GM10847 (cell line): ENCODE results near the gene CLHC1.

ENCODE experiments used
- POLR2A ChIP-seq: IDR thresholded peaks from 2 replicates; pipeline ENCODE4 v1.6.1; 2011; ENCODE audit not compliant: insufficient read length; ENCODE audit errors: extremely low read depth

Gene CLHC1

DNA sequence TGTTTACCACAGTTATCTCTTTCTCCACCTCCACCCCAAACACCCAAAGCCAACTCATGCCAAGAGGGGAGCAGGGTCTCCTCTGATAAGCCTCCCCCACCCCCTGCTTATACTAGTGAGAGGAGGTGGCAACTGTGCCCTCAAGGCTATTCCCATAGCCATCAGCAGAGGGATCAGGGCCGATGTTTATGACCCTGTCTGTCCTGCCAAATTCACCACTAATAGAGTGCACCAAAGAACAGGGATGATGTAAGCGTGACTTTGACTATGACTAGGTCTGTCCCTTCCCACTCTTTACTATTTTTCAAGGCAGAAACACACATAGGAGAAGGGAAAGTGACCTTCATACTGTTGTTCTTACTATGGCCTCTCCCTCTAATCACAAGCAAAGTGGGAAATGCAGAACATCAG lies 74.6 kb downstream of the CLHC1 start:
- TF ChIP-seq POLR2A, result no peak

DNA sequence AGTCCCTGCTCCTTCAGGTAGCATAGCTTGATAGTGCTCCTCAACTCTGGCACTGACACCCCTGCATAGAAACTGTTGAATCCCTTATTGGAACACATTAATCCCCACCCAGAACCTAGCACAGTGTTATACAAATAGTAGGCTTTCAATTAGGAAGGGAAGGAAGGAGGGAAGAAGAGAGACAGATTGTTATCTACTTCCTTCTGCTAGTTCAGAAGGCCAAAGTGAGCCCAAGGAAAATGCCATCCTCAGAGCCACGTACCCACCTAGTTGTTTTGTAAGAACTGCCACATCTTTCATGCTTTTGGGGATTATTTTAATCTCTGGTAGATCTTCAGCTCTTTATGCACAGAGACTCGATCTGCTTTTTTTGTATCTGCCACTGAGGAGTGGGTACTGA lies 75.1 kb downstream of the CLHC1 start:
- no peak for TF ChIP-seq POLR2A

DNA sequence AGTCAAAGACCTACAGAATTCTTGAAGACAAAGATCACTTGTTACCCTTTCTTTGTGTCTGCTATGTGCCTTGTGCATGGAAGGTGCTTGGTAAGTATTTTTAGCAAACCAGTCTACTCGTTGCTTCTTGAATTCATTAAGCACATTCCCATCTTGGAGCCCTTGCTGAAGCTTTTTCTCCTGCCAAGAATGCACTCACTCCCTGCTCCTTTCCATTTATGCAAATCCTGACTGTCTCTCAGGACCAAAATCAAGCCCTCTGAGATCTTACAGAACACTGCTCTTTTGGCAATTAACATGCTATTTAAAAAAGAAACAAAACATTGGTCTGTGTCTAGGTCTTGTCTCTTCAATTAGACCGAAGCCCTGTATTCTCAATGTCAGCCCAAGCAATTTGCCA lies 75.8 kb downstream of the CLHC1 start:
- TF ChIP-seq POLR2A, result no peak

DNA sequence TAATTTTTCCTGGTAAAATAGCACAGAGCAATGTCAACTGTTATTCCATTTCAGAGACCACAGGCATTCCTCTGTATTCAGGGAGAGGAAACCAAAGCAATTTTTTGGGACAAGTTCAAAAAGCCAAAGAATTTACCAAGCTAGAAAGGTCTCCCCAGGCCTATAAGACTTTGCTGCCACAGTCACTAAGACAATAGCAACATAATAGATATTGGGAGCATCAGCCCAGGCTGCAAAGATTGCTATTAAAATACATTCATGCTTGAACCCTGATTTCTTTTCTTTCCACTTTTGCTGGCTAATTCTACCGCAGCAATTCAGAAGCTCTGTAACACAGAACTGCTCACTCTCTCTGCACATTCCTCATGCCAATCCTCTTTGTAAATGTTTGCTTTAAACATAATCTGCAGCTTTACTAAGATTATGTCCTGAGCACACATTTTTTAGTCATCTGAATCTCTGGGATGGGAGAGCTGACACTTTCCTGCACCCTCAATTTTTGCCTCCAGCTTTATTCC lies 76.3 kb downstream of the CLHC1 start:
- no peak for TF ChIP-seq POLR2A

DNA sequence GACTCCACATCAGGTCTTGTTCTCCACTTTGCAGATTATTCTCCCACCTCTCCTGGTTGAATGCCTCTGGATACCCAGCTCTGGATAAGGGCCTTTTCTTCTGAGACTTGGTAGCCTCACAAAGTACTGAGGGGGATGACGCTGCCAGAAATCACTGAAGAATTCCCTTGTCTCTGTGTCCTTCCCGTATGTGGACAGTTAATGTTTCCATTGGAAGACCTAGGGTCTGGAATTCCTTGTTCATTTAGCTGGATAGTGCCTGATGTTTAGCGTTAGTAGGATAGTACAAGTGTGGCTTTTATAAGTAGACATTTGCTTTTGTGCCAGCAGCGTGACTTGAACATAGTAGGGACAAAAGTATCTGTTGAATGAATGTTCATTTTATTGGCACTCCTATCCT lies 76.9 kb downstream of the CLHC1 start:
- TF ChIP-seq POLR2A, result no peak

DNA sequence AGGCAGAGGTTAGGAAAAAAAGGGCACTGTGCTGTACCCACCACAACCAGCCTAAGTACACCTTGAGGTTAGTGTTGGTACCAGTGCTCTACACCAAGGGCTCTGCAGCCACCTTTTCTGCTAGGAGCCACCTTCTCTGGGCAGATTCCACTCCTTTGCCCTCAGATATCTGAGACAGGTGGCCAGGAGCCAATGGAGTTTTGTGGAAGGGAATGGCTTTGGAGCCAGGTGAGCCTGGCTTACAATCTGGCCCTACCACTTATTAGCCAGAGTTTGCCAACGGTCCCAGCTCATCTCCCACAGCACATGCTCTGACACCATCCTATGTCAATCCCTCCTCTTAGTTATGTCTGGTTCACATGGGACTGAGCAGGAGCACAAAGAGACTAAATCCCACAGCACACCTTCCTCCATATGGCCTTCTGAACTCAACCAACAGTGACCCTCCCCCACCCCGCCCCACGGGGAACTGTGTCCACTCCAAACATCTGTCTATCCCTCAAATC lies 77.5 kb downstream of the CLHC1 start:
- TF ChIP-seq POLR2A, result no peak

DNA sequence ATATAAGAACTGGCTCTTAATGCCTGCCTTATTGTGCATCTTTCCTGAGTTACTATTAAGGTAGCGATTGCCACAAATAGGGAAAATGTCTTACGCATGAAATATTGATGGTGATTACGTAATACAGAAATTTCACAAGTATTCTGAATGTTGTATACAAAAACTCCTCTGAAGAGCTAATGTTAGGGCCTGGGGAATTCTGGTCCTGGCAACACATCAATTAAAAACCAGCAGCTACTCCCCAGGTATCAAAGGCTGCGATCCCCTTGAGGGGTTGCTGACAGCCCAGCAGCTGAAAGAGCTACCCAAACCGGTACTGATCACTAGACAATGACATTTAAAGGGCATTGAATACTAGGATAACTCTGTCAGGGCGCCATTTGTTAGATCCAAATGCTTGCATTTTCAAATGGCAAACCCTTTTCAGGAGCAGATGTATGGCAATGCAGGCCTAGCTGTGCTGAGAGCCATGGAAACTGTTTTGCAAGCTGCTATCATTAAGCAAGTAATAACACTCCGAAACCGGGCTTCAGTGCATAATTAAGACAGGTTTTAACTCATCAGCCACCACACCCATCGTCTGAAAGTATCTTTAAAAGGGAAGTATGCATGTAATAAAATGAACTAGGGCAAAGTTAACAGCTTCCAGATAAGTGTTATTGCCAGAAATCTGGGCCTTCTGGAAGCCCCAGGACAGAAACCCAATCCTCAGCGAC lies 78.4 kb downstream of the CLHC1 start:
- TF ChIP-seq POLR2A, result no peak

DNA sequence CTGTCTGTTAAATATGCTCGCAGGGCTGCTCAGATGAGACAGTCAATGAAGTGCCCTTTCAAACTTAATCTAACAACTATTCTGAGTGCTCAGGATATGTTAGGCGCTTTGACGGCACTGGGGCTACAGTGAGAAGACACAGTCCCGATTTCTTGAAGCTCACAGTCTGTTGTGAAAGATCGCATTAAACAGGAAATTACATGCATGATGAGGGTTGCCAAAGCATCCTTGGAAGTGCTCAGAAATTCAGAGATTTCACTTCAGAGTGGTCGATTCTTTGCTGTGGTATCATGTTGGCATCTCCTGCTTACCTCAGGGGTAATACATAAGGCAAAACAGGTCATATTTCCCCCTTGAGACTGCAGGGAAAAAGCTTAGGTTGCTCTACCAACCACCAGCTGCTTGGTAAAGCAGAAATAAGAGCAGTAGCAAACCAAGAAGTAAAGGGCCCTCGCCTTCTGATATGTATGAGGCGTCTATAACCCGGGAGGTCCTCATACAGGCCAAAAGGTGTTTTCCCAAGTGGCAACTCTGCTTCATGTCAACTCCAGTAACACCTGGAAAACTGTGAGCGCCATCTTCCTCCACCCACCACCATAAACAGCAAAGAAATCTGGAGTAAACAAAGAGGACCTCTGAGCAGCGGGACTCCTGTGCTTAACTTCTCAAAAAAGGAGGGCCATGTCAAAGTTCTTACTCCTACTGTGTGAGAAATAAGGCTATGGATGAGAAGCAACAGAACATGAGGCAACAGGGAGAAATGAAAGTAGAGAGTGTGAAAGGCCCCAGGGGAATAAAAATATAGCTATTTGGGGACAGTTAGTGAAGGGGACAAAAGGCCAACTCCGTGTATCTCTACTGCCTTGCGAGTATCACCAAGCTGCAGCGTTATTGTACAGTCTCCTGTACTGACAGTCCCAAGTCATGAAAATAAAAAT lies 79.3 kb downstream of the CLHC1 start:
- TF ChIP-seq POLR2A, result no peak

DNA sequence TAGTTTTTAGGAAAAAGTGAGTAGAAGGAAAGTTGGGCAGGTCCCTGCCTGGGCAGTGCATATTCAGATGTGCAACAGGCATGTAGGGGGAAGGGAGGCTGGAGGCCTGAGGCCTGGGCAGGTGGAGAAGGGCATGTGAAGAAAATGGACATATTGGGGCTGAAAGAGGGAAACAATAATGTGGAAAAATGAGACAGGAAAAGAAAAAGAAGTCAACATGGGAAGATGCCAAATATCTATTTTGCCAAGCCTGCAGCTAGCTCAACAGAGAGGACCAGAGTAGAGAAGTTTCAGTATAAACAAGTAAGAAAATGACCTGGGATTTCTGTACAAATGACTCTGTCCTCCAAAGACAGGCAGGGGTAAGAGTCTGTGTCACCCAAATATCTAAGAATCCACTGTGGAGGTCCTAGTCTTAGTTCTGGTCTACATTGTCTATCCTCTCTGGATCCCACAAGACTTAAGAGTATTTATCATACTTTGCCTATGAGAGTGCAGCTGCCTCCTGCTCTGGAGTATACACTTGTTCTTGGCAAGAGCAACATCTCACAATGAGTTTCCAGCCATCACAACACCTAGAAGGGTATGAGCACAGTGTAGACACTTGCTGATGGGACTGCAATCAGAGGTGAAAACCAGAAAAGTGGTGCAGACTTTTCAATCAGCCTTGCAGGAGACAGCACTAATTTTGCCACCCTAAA lies 80.2 kb downstream of the CLHC1 start:
- TF ChIP-seq POLR2A, result no peak

DNA sequence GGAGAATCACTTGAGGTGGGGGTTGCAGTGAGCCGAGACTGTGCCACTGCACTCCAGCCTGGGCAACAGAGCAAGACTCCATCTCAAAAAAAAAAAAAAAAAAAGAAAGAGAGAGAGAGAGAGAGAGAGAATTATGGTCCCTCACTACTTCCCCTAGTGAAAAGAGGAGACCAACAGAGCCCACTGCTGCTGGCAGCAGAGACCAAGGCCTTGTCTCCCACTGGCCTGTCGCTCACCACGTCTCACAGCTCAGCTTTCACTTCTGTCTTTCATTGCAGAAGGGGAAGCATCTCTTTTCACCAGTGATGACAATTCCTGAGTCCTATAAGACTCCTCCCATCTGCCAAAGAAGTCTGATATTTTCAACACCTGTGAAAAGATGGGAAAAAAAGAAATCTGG lies 81.3 kb downstream of the CLHC1 start:
- no peak for TF ChIP-seq POLR2A

DNA sequence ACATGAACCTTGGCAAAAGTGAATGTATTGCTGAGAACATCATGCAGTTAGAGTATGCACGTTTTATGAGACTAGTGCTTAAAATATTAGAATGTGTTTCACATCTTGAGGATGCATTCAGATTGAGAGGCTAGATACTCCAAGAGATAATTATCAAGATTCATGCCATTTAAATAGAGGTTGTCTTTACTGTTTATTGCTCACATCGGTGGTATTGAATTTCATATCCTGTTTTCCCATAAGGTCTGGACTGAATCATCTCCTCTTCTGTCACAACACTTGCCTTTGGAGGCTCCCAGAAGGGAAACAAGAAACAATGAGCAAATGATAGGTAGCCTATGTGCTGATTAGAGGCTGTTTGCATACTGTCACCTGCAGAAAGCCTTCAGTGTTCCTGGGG lies 83.8 kb downstream of the CLHC1 start:
- TF ChIP-seq POLR2A, result no peak

DNA sequence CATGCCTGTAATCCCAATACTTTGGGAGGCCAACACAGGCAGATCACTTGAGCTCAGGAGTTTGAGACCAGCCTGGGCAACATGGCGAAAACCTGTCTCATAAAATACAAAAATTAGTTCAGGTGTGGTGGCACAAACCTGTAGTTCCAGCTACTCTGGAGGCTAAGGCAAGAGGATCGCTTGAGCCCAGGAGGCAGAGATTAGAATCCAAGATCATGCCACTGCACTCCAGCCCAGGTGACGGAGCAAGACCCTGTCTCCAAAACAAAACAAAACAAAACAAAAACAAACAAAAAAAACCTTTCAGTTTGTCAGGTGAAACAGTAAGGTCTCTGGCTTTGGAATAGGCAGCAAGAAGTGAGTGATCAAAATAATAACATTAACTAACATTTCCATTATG lies 84.6 kb downstream of the CLHC1 start:
- TF ChIP-seq POLR2A, result no peak

DNA sequence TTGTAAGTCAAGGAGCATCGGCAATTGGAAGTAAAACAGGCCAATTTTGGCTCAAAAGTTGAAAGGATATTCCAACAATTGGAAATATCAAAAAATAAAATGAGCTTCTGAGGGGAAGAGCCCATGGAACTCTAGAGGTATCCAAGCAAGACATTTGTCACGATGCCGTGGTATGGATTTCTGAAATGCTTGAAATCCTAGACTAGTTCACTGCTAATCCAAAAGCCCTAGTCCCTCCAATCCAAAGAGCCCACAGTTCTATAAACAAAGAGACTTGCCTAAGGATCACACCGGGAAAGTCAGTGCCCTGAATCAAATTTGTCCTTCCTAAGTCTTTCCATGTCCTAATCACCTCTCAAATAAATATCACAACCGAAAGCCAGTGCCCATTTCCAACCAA lies 85.1 kb downstream of the CLHC1 start:
- no peak for TF ChIP-seq POLR2A

DNA sequence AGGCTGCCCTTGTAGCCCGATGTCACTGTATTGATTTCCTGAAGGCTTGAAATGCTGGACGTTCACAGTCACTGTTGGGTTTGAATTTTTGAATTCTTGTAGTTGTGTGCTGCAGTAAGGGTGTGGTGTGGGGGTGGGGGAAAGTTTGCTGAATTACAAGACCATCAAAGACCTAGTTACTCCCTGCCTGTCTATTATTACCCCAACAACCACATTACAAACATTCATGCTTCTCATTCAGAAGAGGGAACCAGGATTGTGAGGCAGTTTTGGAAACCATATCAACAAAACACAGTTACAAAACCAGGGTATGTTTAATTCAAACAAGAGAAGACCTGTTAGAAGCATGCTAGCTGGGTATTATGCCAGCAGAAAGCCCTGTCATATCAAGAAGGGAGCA lies 85.8 kb downstream of the CLHC1 start:
- TF ChIP-seq POLR2A, result no peak
